ENCODE results near the gene PPRC1.

Gene PPRC1

GRCh38 chr10:102132563-102133372, at the start of gene PPRC1:
Gene PPRC1, plus strand, starts transcription at chr10:102133040. Its CDS starts 29 bp downstream, at chr10:102133069.
- peak; percentile 92 for FAIRE-seq

- no peak for FAIRE-seq
Observed at GRCh38 chr10:102083541-102083940, 49.3 kb upstream of the PPRC1 start.

- no peak for FAIRE-seq
Observed at GRCh38 chr10:102085336-102085735, 47.5 kb upstream of the PPRC1 start.

- FAIRE-seq: no peak
Observed at GRCh38 chr10:102086196-102086595, 46.6 kb upstream of the PPRC1 start.

- FAIRE-seq: no peak
Observed at GRCh38 chr10:102090772-102091171, 42.1 kb upstream of the PPRC1 start.

- no peak for FAIRE-seq
Observed at GRCh38 chr10:102096449-102096848, 36.4 kb upstream of the PPRC1 start.

- peak; percentile 63 for FAIRE-seq
Observed at GRCh38 chr10:102101152-102101551, 31.7 kb upstream of the PPRC1 start.

- FAIRE-seq: no peak
Observed at GRCh38 chr10:102102421-102102820, 30.4 kb upstream of the PPRC1 start.

GRCh38 chr10:102106998-102107397, 25.8 kb upstream of the PPRC1 start:
- FAIRE-seq: no peak

GRCh38 chr10:102109166-102110116, 23.4 kb upstream of the PPRC1 start:
- FAIRE-seq: no peak

GRCh38 chr10:102111276-102111675, 21.6 kb upstream of the PPRC1 start:
- FAIRE-seq: no peak

GRCh38 chr10:102112210-102112817, 20.5 kb upstream of the PPRC1 start:
- FAIRE-seq: no peak

- no peak for FAIRE-seq
Observed at GRCh38 chr10:102113261-102113955, 19.4 kb upstream of the PPRC1 start.

GRCh38 chr10:102113956-102114857, 18.6 kb upstream of the PPRC1 start:
- FAIRE-seq: no peak

GRCh38 chr10:102114861-102115618, 17.8 kb upstream of the PPRC1 start:
- FAIRE-seq: peak; percentile 80

- FAIRE-seq: no peak
Observed at GRCh38 chr10:102115775-102116174, 17.1 kb upstream of the PPRC1 start.

- FAIRE-seq: no peak
Observed at GRCh38 chr10:102116656-102117055, 16.2 kb upstream of the PPRC1 start.

- peak; percentile 73 for FAIRE-seq
Observed at GRCh38 chr10:102117391-102118159, 15.3 kb upstream of the PPRC1 start.

GRCh38 chr10:102118867-102119266, 14.0 kb upstream of the PPRC1 start:
- no peak for FAIRE-seq

Measured in G401.6 (cell line).